Lower leg skin (tissue), 4 donors: ENCODE measurements around the gene OR5B12. TPM values are rescaled to one million over a fixed set of nuclear protein-coding genes. Genes with fewer than 3 reads are reported as not detected.

ENCODE experiments used
- DNase-seq, 2 donors: peaks; one replicate each; pipeline ENCODE4 v3.0.0-alpha.2; 2019; ENCODE audit warnings: low spot score in 2 of 2
- H3K4me3 ChIP-seq: fragments of 200-600 bp; sonication (generic); 2 replicates; pipeline ENCODE4 v1.5.1; 2017; ENCODE audit warnings: mild to moderate bottlenecking, low read depth; ENCODE audit not compliant: poor library complexity, severe bottlenecking
- CTCF ChIP-seq, 3 donors: fragments of 450-650 bp; IDR thresholded peaks; one replicate each; pipeline ENCODE4 v1.5.1; 2016; ENCODE audit warnings: antibody characterized with exemption in 3 of 3, mild to moderate bottlenecking in 3 of 3, moderate library complexity in 2 of 3
- POLR2A ChIP-seq, 2 donors: fragments of 450-650 bp; IDR thresholded peaks; one replicate each; pipeline ENCODE4 v1.6.1; 2016 to 2017; ENCODE audit warnings: antibody characterized with exemption in 2 of 2, mild to moderate bottlenecking in 1 of 2, moderate library complexity in 1 of 2
- WGBS, 2 donors: methylation state at CpG; one replicate each; pipeline ENCODE4 v1.1.5; 2018; 5-methylcytosine and 5-hydroxymethylcytosine counted together
- intact Hi-C: fragments of 100-400 bp; cut with DNase I; formaldehyde crosslinking; loops from one replicate; pipeline ENCODE4 v1.15.0; 2023; ENCODE audit warnings: low total_unique reads
- total RNA-seq, 4 donors: library from RNA; depleted of rRNA; stranded (reverse); fragments of >200 nt; gene quantifications; one replicate each; pipeline ENCODE4 v1.1.0, GENCODE V29; 2016

Gene OR5B12
- total RNA-seq: not detected

GRCh38 chr11:58442136-58442535, at the start of gene OR5B12:
Gene OR5B12, minus strand, starts transcription at chr11:58442236. Its CDS starts 2,085 bp downstream, at chr11:58440151.
- TF ChIP-seq CTCF (IDR thresholded peaks at IDR 0.05): no peak
- TF ChIP-seq POLR2A (IDR thresholded peaks at IDR 0.05): no peak
- DNase-seq: no peak
- intact Hi-C loops: no loop called here
- no peak within 1 kb of the TSS for H3K4me3 ChIP-seq
- 86 to 90% methylated on average over 1 of the region's 1 CpG for WGBS, 2 donors

- intact Hi-C loops: no loop called here
- 43 to 47% methylated on average over 2 of the region's 2 CpGs for WGBS, 2 donors
- DNase-seq: no peak
- H3K4me3 ChIP-seq: no peak overlapping the region
- TF ChIP-seq POLR2A (IDR thresholded peaks at IDR 0.05) (no peak), CTCF (IDR thresholded peaks at IDR 0.05) (no peak)
These were observed 48.8 kb upstream of the OR5B12 start for GRCh38 chr11:58490827-58491226.

GRCh38 chr11:58487170-58487569, 45.1 kb upstream of the OR5B12 start:
- TF ChIP-seq CTCF (IDR thresholded peaks at IDR 0.05) (no peak), POLR2A (IDR thresholded peaks at IDR 0.05) (no peak)
- intact Hi-C loops: no loop called here
- no peak for DNase-seq
- H3K4me3 ChIP-seq: no peak overlapping the region

- DNase-seq: no peak
- H3K4me3 ChIP-seq: no peak overlapping the region
- intact Hi-C loops: no loop called here
- WGBS, 2 donors: 75 to 93% methylated on average over 1 of the region's 1 CpG
- TF ChIP-seq CTCF (IDR thresholded peaks at IDR 0.05) (no peak), POLR2A (IDR thresholded peaks at IDR 0.05) (no peak)
These were observed 43.9 kb upstream of the OR5B12 start for GRCh38 chr11:58485961-58486360.

GRCh38 chr11:58471892-58472291, 29.9 kb upstream of the OR5B12 start:
- intact Hi-C loops: no loop called here
- H3K4me3 ChIP-seq: no peak overlapping the region
- TF ChIP-seq POLR2A (IDR thresholded peaks at IDR 0.05) (no peak), CTCF (IDR thresholded peaks at IDR 0.05) (no peak)
- DNase-seq: no peak

GRCh38 chr11:58466293-58466692, 24.3 kb upstream of the OR5B12 start:
- H3K4me3 ChIP-seq: no peak overlapping the region
- no peak for DNase-seq
- TF ChIP-seq POLR2A (IDR thresholded peaks at IDR 0.05) (no peak), CTCF (IDR thresholded peaks at IDR 0.05) (no peak)
- WGBS, 2 donors: 84 to 91% methylated on average over 1 of the region's 1 CpG
- intact Hi-C loops: no loop called here
